CD4-positive, alpha-beta T cell treated with Interleukin-15 for 1 hour (primary cell): Measurements from ENCODE around the gene RNF38.
"Not testable (repeated sequence)": the region's sequence is repeated elsewhere in the genome, so short reads cannot be mapped to it uniquely, and the experiment has no call there.

ENCODE experiments used
- DNase-seq: peaks from one replicate; pipeline ENCODE4 v3.0.0-alpha.2; 2020

Gene RNF38

DNA sequence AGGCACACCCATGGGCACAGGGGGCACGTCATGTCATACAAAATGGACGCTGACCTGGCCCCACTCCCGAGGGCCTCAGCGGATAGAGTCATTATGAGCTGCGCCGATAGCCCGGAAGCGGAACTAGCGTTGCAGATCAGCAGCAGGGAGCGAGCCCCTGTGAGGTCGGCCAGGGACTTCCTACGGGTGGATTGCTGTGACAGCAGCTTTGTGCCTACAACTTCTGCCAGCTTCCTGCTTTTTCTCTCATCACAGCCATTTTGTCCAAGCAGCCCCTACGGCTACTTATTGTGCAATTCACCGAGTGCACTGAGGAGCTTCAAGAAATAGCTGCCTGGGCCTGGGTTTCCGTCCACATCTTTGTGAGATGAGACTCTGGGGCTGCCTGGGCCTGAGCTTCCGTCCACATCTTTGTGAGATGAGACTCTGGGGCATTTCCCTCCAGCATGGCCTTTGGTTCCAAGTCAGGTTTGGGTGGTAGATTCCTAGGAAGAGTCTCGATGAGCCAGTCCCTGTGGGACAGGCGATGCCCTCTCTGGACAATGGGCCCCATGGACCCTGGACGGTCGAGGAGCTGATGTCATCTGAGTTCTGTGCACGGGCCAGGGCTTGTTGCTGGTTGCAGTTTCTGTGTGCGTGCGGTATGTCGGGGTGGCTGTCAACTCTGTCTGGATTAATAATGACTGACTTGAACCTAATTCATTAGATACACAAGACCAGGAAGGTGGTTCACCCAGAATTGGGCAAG, 74.8 kb downstream of the RNF38 start:
- no peak for DNase-seq

DNA sequence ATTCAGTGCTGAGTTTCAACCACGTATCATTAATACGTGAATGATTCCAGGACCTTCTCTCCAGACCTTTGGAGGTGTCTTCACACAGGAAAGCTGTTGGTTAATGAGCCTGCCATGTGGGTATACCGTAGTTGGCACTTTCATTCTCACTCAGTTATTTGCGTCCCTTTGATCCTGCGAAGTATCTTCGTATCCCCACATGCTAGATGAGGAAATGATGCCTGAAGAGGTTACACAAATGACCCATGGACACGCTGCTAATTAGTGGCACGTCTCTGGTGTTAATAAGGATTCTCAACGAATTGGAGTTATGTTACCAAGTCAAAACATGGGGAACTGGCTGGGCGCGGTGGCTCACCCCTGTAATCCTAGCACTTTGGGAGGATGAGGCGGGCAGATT, 76.1 kb downstream of the RNF38 start:
- DNase-seq = no peak

DNA sequence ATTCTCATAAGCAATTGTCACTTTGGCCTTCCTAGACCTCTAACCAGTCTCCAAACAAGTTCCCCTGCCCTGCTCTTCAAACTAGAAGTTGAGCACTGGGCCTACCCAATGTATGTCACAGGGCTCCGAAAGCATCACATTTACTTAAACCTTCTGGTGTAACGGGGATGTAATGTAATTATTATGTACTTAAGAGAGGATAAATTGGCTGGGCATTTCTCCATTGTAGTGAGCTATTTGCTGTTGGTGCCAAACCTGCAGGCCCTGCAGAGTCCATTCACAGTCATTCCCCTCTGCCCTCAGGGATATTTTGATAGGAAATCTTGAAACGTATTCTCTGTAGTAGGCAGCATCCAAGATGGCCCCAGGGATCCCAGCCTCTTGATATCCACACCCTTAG, 77.6 kb downstream of the RNF38 start:
- DNase-seq = no peak

DNA sequence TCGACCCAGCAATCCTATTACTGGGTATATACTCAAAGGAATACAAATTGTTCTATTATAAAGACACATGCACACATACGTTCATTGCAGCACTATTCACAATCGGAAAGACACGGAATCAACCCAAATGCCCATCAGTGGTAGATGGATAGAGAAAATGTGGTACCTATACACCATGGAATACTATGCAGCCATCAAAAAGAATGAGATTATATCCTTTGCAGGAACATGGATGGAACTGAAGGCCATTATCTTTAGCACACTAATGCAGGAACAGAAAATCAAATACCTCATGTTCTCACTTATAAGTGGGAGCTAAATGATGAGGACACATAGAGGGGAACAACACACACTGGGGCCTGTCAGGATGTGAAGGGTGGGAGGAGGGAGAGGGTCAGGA, 78.2 kb downstream of the RNF38 start:
- not testable (repeated sequence) for DNase-seq

DNA sequence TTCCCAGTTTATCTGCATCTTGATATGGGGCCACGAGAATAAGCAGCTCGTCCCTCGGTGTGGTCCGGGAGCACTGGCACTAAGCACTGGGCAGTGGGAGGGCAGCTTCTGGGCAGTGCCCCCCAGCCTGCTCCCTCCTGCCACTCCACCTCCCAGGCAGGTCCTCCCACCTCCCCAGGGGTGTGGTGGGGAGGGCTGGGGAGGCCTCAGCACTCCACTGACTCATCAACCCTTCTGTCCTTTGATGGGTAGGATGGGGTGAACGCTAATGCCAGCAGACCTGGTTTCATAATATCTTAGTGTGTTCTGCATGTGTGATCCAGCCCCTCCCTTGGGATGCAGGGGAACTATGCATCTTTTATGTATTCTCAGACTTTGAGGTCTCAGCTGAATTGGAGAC, 79.6 kb downstream of the RNF38 start:
- DNase-seq = no peak

DNA sequence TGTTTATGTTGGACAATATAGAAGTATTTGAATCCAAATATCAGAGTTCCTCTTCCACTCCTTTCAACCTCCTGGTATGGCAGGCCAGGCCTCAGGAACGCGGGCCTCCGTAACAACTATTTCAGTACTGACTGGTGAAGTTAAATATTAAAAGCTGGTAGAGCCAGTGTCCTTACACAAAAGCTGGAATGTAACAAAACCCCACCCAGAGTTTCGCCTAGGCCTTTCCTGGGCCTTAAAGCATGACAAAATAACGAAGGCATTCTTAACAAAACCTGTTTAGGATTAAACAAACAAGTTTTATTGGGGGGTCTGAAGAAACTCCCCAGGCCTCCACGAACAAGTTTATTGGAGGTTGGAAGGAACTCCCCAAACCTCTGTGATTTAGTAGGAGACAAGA, 80.3 kb downstream of the RNF38 start:
- DNase-seq = no peak

DNA sequence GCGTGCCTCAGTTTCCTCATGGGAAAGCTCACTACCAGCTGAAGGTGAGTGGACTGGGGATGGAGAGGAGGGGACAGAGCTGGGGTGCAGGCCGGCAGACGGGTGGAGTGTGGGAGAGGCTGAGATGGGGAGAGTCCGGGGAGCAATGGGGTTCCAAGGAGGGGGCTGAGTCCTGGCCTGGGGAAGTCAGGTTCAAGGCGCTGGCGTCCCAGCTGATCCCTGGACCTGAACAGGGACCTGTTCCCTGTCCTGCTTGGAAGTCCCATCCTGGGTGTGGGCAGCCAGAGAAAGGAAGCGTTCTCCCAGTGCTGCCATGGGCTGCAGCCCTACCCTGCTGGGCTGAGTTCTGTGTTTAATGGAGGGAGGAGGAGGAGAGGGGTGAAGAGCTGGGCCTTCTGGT, 80.9 kb downstream of the RNF38 start:
- DNase-seq = no peak

DNA sequence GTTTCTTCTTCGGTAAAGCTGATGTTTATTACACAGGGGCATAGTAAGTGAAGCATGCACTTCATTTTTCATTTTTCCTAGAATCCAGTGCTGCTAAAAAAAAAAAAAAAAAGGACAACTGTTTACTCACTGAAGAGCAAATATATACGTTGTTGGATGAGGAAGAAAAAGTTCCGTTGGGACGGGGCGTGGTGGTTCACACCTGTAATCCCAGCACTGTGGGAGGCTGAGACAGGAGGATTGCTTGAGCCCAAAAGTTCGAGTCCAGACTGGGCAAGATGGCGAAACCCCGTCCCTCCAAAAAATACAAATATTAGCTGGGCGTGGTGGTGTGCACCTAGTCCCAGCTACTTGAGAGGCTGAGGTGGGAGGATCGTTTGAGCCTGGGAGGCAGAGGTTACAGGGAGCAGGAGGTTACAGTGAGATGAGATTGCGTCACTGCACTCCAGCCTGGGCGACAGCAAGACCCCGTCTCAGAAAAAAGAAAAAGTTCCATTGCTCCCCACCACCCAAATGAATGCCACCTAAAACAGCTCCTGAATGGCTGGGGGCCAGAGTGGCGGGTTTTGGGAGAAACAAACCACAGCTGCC, 81.8 kb downstream of the RNF38 start:
- no peak for DNase-seq

DNA sequence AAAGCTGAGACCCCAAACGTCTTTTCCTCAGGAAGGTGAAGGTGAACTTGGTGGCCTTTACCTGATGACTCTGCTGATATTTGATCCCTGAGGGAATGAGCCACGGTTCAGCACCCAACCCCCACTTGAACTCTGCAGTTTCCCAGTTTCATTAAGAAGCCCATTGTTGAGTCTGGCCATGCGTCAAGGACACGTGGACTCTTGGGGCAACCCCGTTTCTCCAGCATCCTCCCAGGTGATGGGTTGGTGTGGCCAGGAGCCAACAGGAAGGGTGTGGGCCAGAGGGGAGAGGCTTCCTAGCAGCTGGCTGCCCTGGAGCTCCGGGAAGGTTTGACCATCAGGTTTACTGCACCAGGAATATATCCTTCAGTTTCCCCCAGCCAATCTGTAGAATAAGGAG, 82.3 kb downstream of the RNF38 start:
- no peak for DNase-seq

DNA sequence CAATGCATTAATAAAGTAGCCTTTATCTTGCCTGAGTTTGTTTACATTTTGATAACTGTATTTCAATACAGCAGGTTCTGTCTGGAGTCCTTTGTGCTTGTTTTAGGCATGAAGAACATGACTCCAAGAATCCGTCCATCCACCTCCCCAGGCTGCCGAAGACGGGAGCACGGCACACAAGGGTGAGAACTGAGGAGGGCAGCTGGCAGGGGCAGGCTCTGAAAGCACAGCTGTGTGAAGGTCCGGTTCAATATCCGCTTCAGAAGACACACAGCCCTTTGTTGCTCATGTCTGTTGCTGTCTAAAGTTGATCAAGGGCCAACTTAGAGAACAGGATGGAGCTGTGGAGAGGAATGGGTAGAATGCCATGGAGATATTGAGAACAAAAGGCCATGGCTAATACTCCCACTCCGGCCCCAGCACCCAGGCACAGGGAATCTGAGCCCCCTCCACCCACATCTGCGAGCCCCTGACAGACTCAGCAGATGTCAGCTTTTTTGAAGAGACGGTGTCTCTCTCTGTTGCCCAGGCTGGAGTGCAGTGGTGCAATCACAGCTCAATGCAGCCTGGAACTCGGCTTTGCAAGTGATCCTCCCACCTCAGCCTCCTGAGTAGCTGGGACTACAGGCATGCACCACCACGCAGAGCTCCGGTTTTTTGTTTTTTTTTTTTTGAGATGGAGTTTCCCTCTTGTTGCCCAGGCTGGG, 83.3 kb downstream of the RNF38 start:
- DNase-seq = no peak

DNA sequence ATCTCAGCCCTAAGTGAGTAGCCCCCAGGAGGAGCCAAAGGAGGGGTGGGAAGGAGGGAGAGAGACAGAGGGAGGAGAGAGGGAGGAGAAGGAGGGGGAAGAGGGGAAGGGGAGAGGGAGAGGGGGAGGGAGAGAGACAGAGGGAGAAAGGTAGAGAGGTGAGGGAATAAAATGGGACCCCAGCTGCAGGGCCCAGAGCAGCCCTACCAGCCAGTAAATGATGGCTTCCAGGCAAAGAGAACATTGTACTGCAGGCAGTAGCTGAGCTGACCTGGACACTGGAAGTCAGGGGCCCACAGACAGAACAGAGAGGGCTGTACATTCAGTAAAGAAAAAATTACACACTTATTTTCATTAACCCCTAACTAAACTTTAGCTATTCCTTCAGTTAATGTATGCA, 84.0 kb downstream of the RNF38 start:
- DNase-seq = no peak

DNA sequence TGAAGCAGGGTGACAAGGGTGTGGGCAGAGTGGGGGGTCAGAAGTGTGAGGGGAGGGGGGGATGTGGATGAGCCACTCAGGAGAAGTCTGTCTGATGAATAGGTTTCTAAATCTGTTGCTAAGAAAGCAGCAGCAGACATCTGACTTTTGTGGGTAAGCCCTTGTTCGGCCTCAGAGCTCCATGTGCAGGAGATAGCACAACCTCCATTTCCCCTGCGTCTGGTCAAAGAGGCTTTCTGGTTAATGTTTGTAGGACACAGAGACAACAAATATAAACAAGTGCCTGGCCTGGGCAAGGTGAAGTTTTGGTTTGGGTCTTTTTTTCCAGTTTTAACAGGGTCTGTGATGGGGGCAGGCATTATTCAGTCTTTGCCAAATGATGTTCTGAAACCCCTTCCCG, 84.8 kb downstream of the RNF38 start:
- no peak for DNase-seq

DNA sequence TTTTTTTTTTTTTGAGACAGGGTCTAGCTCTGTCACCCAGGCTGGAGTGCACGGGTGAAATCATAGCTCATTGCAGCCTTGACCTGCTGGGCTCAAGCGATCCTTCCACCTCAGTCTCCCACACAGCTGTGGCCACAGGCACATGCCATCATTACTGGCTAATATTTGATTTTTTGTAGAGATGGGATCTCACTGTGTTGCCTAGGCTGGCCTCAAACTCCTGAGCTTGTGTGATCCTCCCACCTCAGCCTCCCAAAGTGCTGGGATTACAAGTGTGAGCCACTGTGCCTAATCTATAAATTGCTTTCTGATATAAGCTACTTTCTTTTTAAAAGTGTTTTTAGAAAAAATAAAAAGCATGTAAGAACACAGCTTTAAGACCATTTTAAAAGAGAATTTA, 85.3 kb downstream of the RNF38 start:
- no peak for DNase-seq

DNA sequence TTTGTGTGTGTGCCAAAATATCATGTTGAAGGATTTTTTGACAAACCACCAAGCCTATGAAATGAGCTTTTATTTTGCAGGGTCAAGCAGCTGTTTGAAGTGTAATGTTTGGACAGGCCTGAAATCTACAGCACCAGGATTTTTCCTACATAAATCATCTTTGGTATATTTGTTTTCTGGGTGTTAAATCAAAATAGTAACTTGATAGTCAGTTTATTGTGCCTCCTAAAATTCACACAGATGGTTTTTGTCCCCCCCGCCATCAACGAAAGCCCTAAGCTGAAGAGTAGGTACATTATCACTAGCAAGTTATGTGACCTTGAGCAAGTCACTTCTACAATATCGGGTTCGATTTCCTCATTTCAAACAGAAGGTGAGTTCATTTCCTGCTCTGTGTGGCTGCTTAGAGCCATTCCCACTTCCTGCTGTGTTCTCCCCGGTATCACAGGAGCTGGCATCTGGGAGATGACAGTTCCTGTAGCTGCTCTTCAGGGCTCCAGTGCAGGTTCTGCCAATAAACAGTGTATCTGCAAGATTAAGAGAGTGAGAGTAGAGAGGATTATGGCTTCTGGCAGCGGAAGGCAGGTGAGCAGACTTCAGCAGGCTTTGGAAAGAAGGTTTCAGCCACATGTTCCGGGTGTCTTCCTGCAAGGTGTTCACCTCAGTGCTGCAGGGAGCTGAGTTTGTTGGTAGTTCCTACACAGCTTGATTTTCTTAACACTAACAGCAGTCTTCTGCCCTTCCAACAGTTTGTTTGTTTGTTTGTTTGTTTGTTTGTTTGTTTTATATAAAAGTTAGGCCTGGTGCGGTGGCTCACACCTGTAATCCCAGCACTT, 93.4 kb downstream of the RNF38 start:
- no peak for DNase-seq

DNA sequence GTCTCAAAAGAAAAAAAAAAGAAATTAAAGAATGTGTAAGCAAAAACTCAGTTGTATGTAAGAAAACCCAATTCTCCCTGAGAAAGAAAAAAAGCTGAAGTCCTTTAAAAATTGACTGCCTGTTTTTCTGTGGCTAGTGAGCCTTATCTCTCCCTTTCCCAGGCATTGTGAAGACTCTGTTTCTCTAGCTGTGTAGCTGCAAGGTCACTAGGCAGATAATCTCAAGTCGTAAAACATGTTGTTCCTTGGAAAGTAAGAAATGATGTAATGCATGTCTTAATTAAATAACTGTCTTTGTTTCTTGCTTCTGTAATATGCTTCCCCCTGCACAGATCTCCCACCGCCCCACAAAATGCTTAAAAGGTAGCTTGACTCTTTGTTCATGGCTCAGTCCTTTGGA, 95.7 kb downstream of the RNF38 start:
- DNase-seq = not testable (repeated sequence)

DNA sequence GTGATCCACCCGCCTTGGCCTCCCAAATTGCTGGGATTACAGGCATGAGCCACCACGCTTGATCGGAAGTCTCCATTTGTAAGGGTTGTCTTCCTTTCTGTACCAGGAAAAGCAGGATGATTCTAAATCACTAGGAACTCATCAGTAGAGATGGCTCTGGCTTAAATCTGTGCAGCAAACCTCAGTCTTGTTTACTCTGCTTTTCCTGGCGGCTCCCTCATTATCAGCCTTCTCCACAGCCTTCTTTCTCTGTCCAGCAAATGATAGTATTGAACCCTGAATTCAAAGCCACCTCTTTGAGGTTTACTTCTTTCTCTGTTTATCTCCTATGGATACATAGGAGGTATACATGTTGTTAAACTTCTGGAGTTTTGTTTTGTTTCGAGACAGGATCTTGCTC, 98.8 kb downstream of the RNF38 start:
- DNase-seq = no peak

DNA sequence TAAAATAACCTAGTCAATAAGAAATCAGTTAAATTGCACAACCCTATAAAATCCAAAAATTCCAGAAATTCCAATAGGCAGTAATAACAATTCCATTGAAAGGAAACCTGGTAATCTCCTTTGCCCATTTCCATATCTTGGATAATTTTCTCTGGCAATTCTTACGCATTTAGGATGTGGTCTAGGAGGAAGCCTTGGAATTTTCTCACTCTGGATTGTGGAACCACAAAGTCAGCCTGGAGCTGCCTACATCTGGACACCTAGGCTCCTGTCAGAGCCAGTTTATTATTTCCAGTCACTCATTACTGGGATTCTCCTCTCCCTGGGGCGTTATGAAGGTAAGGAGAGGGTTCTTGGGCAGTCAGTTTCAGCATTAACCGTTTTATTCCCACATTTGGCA, 101.5 kb downstream of the RNF38 start:
- DNase-seq = no peak

DNA sequence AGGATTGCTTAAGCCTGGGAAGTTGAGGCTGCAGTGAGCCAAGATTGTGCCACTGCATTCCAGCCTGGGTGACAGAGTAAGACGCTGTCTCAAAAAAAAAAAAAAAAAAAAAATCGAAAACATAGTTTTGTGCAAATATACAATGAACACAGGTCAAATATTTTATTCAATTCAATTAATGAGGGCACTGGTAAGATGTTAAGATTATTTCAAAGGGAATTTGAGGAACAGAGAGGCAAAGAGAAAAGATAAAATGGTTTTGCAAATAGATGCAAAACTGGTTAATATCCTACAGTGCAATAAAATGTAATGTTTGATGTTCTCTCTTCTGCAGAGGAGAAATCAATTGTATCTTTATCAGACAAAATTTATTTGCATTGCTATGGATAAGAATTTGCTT, 102.3 kb downstream of the RNF38 start:
- no peak for DNase-seq

DNA sequence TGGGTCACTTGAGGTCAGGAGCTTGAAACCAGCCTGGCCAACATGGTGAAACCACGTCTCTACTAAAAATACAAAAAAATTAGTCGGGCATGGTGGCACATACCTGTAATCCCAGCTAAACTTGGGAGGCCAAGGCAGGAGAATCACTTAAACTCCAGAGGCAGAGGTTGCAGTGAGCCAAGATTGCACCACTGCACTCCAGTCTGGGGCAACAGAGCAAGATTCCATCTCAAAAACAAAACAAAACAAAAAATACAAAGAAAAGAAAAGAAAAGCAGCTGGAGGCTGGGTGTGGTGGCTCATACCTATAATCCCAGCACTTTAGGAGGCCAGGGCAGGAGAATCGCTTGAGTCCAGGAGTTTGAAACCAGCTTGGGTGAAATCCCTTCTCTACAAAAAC, 105.1 kb downstream of the RNF38 start:
- not testable (repeated sequence) for DNase-seq

DNA sequence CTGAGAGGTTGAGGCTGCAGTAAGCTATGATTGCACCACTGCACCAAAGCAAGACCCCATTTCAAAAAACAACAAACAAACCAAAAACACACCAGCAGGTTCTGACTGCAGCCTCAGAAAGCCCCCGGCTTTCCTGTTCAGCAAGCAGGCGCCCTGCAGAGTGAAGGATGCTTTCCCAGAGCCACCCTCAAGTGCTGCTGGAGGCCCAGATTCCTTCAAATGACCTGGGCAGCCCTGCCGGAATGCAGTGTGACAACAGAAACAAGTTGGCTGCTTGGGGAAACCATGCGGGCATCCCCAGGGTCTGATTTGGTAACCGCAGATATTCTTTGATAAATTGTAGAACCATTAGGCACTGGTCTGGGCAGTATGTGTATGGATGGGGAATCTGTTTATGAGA, 106.2 kb downstream of the RNF38 start:
- DNase-seq = no peak

DNA sequence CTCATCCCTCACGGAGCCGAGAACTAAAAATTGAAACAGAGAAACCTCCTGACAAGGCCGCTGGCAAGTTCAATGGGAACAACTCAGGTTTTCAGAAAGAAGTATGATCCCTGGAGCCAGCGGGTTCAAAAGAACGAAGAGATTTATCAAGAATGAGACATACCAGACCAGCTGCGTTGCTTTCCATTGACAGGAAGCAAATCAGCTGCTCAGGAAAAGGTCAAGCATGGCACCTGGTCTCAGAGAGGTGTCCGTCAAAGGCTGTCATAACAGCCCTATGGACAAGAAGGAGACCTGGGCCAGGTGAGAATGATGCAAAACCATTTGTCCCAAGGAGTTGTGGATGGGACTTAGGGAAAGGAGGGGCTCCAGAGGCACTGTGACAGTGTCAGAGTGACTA, 106.9 kb downstream of the RNF38 start:
- no peak for DNase-seq

DNA sequence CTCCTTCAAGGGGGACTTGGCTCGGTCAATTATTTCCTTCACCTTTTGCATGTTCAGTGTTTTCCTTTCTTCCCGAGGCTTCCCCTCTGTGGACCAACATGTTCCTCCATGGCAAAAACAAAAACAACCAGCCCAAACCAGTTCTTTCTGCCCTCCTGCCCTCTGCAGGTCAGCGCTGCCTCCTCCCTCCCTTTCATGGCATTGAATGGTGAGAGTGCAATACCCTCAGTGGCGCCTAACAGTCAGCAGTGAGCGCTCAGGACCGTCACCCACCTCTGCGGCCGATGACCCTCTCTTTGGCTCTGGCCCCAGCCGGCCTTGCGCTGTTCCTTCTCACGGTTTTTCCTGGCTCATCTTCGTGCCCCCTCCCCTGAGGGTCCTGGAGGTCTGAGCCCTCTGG, 107.4 kb downstream of the RNF38 start:
- DNase-seq = no peak

DNA sequence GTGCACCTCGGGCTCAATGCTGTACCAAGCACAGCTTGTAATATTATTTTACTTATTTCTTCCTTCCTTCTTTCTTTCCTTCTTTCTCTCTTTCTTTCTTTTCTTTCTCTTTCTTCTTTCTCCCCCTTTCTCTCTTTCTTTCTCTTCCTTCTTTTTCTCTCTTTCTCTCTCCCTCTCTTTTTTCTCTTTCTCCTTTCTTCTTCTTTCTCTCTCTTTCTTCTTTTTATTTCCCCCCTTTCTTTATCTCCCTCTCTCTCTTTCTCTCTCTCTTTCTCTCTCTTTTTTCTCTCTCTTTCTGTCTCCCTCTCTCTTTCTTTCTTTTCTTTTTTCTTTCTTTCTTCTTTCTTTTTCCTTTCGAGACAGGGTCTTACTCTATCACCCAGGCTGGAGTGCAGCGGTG, 109.1 kb downstream of the RNF38 start:
- DNase-seq = no peak
